Pulmonary artery endothelial cell (primary cell): ENCODE results near the gene SLC7A5. TPM values are rescaled to one million over a fixed set of nuclear protein-coding genes. Genes with fewer than 3 reads are reported as not detected.

Experiments used
- DNase-seq: peaks from one replicate; pipeline ENCODE4 v3.0.0-alpha.2; 2011; ENCODE audit warnings: low read depth, low spot score
- total RNA-seq: library from RNA; depleted of rRNA; stranded (reverse); fragments of >200 nt; gene quantifications from 2 replicates; pipeline ENCODE4 v1.2.3, GENCODE V29; 2014

Gene SLC7A5
- total RNA-seq, 1 donor from 2014 or later: 11.2 TPM

DNA sequence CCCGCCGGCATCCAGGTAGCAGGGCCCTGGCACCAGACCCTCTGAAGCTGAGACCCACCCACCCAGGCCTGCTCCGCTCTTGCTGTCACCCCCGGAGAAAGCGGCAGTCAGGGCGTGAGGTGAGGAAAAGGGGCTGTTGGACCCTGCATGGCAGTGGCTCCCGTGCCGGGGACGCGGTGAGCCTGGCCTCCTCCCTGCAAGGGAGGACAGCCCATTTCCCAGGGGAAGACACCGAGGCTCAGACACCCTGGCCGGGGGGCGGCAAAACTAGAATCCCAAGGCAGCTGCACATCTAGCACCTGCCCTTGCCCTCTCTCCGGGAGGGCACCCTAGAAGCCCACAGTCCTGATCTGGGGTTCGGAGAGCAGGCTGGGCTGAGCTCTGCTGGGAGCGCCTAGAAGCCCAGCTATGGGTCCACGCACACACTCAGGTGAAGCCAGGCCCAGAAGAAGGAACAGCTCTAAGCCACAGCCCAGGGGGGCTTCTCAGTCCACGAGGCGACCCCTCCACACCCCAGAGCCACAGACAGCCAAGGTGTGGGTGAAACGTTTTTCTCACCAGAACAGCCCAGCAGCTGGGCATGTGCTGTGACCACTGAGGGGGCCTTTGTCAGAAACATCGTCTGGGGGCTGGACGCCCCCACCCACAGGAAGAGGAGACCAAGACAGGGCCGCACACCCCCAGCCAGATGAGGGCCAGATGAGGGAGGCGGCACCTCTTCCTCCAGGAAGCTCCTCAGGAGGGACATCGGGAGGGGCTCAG lies 22.4 kb downstream of the SLC7A5 start:
- no peak for DNase-seq

- no peak for DNase-seq
These were observed 23.3 kb downstream of the SLC7A5 start for GRCh38 chr16:87845807-87846619.

DNA sequence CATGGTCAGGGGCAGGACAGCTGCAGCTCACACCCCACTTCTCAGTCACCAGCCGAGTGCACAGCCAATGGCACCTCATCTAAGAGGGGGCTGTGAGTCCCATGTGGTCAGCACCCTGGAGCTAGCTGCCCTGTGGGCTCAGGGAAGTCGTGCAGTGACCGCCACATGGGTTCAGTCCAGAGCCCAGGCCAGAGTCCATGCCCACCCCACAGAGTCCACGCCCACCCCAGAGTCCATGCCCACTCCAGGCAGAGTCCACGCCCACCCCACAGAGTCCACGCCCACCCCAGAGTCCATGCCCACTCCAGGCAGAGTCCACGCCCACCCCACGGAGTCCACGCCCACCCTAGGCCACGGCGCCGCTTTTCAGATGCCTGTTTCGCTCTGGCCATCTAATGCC lies 24.1 kb downstream of the SLC7A5 start:
- no peak for DNase-seq

DNA sequence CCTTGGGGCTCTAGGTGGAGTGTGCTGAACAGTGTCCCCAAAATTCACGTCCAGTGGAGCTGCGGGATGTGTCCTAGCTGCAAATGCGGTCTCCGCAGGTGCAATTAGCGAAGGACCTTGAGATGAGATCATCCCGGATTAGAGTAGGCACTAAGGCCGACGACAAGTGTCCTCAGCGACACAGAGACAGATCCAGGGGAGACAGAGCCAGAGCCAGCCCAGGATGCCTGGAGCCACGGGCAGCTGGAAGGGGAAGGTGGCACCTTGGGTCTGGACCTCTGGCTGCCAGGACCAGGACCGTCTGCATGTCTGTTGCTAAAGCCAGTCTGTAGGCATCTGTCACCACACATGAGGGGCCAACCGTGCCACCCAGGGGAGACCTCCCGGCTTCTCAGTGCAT lies 24.5 kb downstream of the SLC7A5 start:
- no peak for DNase-seq

- no peak for DNase-seq
These were observed 25.1 kb downstream of the SLC7A5 start for GRCh38 chr16:87844120-87844733.

- DNase-seq: no peak
These were observed 25.6 kb downstream of the SLC7A5 start for GRCh38 chr16:87843678-87844105.

- DNase-seq: no peak
These were observed 27.0 kb downstream of the SLC7A5 start for GRCh38 chr16:87842209-87842869.

DNA sequence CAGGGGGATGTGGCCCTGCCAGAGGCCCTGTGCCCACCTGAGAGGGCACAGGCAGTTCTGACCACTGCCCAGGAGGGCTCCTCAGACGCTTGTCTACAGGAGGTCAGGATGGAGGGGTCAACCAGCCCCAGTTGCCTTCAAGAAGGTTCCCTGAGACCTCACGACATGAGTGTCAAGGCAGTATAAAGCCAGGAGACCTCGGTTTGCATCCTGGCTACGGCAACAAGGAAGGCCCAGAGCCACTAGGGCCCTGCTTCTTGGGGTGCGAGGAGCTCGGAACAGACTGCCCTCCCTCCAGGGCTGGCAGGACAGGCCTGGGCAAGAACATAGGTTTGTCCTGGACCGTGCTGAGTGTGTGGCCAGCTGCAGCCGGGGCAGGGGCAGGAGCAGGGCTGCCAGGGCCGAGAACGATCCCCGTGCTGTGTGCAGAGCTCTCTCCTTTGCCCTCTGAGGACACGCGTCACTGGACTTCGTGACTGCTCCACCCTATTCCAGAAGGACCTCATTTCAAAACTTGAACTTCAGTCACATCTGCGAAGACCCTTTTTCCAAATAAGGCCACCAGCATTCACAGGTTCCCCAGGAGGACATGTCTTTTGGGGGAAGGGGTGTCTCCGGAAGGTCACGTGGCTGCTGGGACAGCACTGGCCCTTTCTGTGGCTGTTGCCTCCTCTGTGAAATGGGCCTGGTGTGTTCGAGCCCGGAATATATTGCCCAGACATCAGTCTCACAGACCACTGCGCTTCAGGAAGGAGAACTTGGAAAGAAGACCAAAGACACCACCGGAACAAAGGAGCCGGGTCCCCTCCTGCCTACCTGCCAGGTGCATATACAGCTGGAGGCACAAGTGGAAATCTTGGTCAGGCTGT lies 27.7 kb downstream of the SLC7A5 start:
- DNase-seq: no peak

DNA sequence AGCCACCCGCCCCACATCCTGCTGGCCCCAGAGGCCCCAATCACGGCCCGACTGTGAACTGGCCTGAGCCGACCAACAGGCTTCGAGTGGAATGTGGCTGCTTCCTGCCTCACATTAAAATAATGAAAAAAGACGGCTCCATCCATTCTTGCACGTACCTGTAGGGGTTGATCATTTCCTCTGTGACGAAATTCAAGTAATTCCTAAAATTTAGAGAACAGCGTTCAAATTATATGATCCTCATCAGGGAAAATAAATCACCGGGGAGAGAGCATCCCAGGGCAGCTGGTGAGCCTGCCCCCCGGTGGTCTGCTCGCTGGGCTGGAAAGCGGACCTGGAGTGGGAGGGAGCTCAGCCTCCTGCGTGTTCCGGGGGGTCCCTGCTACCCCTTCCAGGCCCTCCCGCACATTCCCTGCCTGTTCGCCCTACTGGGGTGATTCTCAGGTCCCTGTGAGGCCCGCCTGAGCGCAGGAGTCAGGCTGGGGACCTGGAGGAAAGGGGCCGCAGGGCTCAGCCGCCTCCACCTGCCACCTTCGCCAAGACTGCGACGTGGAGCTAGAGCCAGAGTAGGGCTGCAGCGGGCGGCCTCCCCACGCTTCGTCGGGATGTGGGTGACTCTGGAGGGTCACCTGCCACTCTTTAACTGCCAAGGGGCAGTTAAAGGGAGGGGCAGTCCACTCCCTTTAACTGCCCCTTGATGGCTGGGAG lies 28.9 kb downstream of the SLC7A5 start:
- no peak for DNase-seq

- no peak for DNase-seq
These were observed 29.6 kb downstream of the SLC7A5 start for GRCh38 chr16:87839542-87840270.

DNA sequence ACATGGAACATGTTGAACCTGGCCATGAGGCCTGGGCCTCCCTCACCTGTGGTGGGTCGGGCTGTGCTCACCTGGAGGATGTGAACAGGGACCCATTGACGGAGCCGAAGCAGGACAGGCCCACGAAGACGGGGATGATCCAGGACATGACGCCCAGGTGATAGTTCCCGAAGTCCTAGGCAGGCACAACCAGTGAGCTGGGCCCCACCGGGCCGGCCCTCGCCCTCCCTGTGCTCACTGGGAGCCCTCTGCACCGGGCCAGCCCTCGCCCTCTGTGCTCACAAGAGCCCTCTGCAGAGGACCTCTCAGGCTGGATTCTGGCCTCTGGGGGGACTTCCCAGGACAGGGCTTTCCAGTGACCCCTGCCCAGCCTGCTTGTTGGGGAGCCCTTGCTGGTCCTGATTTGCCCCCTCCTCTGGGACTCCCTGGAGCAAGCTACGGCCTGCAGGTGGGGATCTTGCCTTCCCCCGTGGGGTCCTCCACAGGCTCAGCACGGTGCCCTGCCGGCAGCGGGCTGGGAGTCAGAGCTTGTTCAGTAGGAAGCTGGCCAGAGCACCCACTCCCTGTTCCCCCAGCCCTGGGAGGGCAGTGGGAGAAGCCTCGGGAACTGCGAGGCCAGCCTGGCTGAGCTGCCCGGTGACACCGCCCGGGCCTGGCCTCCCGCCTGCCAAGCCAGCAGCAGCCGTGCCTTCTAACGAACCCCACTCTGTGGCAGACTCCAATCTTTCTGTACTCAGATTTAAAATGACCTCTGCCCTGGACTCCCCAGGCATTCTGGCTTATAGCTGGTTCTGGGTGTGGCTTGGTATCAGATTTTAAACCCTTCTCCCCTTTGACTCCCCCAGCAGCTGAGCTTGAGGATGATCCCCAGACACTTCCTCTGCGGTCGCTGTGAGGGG lies 30.4 kb downstream of the SLC7A5 start:
- DNase-seq: no peak

GRCh38 chr16:87837627-87838289 lies 31.5 kb downstream of the SLC7A5 start:
- no peak for DNase-seq

DNA sequence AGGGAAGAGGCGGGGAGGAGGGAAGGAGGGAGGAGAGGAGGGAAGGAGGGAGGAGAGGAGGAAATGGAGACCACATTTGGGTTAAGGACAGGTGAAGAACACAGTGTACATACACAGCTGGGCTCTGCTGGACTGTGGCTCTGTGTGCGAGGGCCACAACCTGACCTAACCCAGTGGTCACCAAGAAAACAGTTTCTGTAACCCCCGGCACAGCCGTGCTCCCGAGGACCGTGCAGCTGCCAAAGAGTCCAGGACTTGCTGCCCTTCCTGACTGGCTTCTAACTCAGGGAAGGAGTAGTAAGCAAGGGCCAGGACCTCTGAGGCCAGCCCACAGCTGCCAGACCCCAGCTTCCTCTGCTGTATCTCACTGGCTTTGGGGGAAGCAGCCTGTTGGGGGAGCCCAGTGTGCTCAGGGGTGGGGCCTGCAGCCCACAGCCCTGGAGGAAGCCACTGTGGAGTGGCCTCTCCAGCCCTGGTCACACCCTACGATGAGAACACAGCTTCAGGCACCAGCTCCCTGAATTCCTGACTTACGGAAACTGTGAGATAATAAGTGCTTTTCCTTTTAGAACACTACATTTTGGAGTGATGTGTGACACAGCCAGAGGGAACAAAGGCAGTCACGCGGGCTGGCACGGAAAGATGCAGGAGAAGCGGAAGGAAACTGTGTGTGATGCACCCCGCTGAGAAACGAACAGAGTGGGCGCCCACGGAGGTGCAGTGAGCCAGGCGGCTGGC lies 32.3 kb downstream of the SLC7A5 start:
- DNase-seq: peak; percentile 79

DNA sequence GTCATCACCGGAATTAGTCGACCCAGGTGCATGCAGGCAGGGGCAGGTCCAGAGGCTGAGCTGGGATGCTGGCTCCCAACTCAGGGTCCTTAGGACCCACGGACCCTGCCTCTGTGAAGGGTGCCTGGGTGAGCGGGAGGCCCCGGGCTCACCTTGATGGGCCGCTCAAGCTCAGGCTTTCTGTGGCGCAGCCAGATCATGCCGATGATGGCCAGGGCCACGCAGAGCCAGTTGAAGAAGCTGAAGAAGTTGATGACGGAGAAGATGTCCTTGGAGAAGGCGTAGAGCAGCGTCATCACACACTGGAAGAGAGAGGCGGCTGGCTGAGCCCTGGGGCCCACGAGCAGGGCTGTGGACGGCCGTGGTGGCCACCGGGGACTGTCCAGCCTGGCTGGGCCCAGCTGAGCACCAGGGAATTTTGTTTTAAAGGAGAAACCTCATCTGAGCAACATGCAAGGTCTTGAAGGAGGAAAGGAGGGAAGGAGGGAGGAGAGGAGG lies 32.9 kb downstream of the SLC7A5 start:
- no peak for DNase-seq

DNA sequence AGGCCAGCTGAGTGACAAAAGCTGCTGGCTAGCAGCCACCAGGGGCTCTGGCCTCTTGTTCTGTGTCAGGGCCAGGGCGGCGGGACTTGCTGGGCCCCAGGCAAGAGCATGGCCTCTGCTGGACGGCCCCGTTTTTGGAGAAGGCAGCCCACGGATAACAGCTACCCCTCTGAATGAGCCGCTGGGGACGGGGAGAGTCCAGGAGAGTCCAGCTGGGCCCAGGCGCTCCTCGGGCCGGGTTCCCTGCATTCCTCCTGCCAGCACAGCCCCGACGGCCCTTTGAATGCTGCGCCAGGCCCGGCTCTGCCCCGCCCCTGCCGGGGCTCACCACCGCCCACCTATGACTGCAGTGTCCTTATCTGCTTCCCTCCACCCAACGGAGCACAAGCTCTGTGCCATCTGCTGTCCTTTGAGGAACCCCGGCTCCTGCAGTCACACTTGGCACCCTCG lies 33.4 kb downstream of the SLC7A5 start:
- DNase-seq: no peak

DNA sequence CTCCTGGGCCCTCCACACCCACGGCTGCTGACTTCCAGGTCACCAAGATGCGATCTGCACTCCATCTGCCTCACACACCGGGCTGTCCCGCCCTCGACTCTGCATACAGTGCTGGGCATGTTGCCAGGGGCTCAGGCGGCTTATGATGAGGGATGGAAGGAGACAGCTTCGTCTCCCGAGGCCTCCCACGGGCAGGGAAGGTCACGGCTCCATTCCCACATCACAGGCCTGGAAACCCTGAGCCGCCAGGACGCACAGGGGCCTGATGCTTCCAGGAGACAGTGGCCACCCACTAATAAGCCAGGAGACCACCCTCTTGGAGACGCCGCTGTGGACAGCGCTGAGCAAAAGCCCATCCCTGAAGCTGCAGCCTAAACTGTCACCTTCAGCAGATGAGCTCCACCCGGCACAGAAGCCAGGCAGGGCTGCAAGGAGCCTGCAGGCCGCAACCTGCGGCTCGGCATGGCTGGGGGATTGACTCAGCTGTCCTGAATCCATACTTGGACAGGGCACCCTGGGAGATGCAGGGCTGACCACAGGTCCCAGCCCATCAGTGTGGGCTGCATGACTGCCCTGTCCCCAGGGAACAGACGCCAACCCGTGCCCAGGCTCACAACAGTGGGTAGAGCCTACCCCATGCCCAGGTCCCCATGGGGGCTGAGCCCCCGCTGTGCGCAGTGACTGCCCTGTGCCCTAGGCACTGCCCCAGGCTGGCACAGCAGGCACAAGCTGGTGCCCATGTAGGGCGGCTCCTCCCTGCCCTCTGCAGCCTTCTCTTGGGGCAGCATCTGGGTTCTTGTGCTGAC lies 34.4 kb downstream of the SLC7A5 start:
- DNase-seq: no peak
